GM23248 (cell line): Measurements from ENCODE around the gene C1GALT1. TPM values are rescaled to one million over a fixed set of nuclear protein-coding genes. Genes with fewer than 3 reads are reported as not detected.

Source experiments
- DNase-seq: peaks from one replicate; pipeline ENCODE4 v3.0.0-alpha.2; 2015
- H2AFZ ChIP-seq: fragments of 200-600 bp; sonication (generic); 2 replicates; pipeline ENCODE4 v1.6.1; 2016; ENCODE audit warnings: antibody characterized with exemption
- H3F3A ChIP-seq: fragments of 200-600 bp; sonication (generic); 2 replicates; pipeline ENCODE4 v1.6.1; 2016; ENCODE audit warnings: mild to moderate bottlenecking, antibody characterized with exemption, mixed run types; ENCODE audit not compliant: insufficient read depth
- H3K27ac ChIP-seq: fragments of 200-600 bp; sonication (generic); 2 replicates; pipeline ENCODE4 v1.5.1; 2016; ENCODE audit warnings: mild to moderate bottlenecking
- H3K27me3 ChIP-seq: fragments of 200-600 bp; sonication (generic); replicated peaks from 2 replicates; pipeline ENCODE4 v1.6.1; 2016; ENCODE audit warnings: mild to moderate bottlenecking; ENCODE audit not compliant: insufficient read depth
- H3K36me3 ChIP-seq: fragments of 200-600 bp; sonication (generic); 2 replicates; pipeline ENCODE4 v1.6.1; 2016; ENCODE audit warnings: low read depth, mild to moderate bottlenecking
- H3K4me1 ChIP-seq: fragments of 200-600 bp; sonication (generic); 2 replicates; pipeline ENCODE4 v1.6.1; 2016; ENCODE audit warnings: mild to moderate bottlenecking; ENCODE audit not compliant: insufficient read depth
- H3K4me2 ChIP-seq: fragments of 200-600 bp; sonication (generic); one replicate; pipeline ENCODE4 v1.6.1; 2016; ENCODE audit warnings: mild to moderate bottlenecking; ENCODE audit not compliant: unreplicated experiment
- H3K4me3 ChIP-seq: fragments of 200-600 bp; sonication (generic); 2 replicates; pipeline ENCODE4 v1.5.1; 2016; ENCODE audit warnings: mild to moderate bottlenecking
- H3K79me2 ChIP-seq: fragments of 200-600 bp; sonication (generic); 2 replicates; pipeline ENCODE4 v1.6.1; 2016; ENCODE audit warnings: mild to moderate bottlenecking; ENCODE audit not compliant: insufficient read depth
- H3K9ac ChIP-seq: fragments of 200-600 bp; sonication (generic); 2 replicates; pipeline ENCODE4 v1.6.1; 2016; ENCODE audit warnings: mild to moderate bottlenecking
- H3K9me2 ChIP-seq: fragments of 200-600 bp; sonication (generic); 2 replicates; pipeline ENCODE4 v1.6.1; 2016; ENCODE audit warnings: mixed run types, mild to moderate bottlenecking, moderate library complexity; ENCODE audit not compliant: insufficient read depth
- H3K9me3 ChIP-seq: fragments of 200-600 bp; sonication (generic); one replicate; pipeline ENCODE4 v1.6.1; 2017; ENCODE audit warnings: low read depth
- H4K20me1 ChIP-seq: fragments of 200-600 bp; sonication (generic); 2 replicates; pipeline ENCODE4 v1.6.0; 2016; ENCODE audit not compliant: insufficient read depth
- EZH2 ChIP-seq: fragments of 200-600 bp; sonication (generic); IDR thresholded peaks from 2 replicates; pipeline ENCODE4 v1.6.1; 2018; ENCODE audit warnings: antibody characterized with exemption, mild to moderate bottlenecking; ENCODE audit not compliant: insufficient read depth, poor library complexity, severe bottlenecking
- EZH2phosphoT487 ChIP-seq: fragments of 200-600 bp; sonication (generic); IDR thresholded peaks from 2 replicates; pipeline ENCODE4 v1.6.1; 2018; ENCODE audit warnings: antibody characterized with exemption, moderate library complexity, mild to moderate bottlenecking, low read depth; ENCODE audit not compliant: insufficient read depth
- WGBS, 2 experiments: methylation state at CpG; one replicate each; pipeline ENCODE4 v1.1.6; 2015 to 2017; ENCODE audit warnings: low lambda C conversion rate in 2 of 2, low coverage in 1 of 2; ENCODE audit errors: missing lambda C conversion rate in 2 of 2; 5-methylcytosine and 5-hydroxymethylcytosine counted together
- in situ Hi-C: fragments of 300-500 bp; cut with MboI; formaldehyde crosslinking; loops from 2 replicates; pipeline ENCODE4 v1.15.0; 2020
- polyA plus RNA-seq: library from polyadenylated mRNA; unstranded; fragments of >200 nt; fragmentation: Nextera tagmentation; extraction: Ambion mirVana; gene quantifications from 2 replicates; pipeline ENCODE4 v1.2.1, GENCODE V29; 2016
- total RNA-seq: library from RNA; depleted of rRNA; stranded (reverse); fragments of >200 nt; shearing (Covaris generic); gene quantifications from 2 replicates; pipeline ENCODE4 v1.2.3, GENCODE V29; 2014

The C1GALT1 gene
- total and polyA plus RNA-seq, 2 experiments from 2014 or later = 72.7 to 75.2 TPM

DNA sequence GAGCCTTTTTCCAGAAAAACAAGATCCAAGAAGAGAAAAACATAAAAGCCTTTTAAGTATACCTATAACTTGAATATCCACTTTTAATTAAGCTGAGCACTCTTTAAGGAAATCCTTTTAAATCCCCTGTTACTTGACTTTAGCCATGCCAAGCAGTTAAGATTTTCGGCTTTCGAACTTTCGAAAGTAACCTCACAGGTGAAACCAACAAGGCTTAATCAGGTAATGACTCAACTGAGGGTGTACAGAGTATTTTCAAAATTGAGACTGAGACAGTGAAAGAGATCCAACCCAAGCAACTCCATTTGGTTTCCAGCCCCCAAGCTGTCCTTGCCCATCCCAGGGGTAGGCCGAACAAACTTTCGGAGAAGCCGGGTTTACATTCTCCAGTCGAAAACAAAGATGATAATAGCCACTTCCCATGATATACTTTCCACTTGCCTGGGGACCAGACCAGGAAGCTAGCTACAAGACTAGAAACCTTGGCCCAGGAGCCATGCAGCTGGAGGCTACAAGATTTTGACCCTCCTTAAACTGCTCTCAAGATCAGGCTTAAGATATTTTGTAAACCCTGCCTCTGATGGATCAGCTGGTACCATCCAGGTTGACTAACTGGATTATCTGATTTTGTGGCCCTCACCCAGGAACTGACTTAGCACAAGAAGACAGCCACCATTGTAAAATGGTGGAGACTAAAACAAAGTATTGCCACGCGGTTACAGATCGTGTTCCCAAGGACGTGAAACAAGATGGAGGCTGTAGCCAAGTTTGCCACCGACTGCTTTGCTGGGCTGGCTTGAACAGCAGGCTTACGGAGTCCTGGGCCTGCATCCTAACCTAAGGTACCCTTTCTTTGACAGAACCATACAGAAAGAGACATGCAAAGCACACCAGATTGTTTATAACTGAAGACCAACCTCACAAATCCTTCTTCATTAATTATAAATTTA is 32.3 kb downstream of the C1GALT1 start:
- H3K4me1 ChIP-seq = peaks cover 18% of the 10 kb centered on the region
- H4K20me1 ChIP-seq = peaks cover 4% of the 10 kb centered on the region; the same call in 1 of the 2 replicates
- H3K79me2 ChIP-seq = peaks cover 97% of the 10 kb centered on the region
- 96% methylated on average over 13 of the region's 13 CpGs for WGBS, 2 experiments
- H3K9ac ChIP-seq = no peak overlapping the region
- no peak overlapping the region for H3K4me3 ChIP-seq
- DNase-seq = no peak
- 0 out of 2 replicates have a peak, but pooled peaks cover 4% of the 10 kb centered on the region for H3F3A ChIP-seq
- in situ Hi-C loops = no loop called here
- peaks cover 12% of the 10 kb centered on the region for H3K36me3 ChIP-seq
- no peaks in the 10 kb centered on the region for H3K9me2 ChIP-seq
- H3K27ac ChIP-seq = no peak overlapping the region
- H3K4me2 ChIP-seq = no peak overlapping the region
- TF ChIP-seq EZH2 (no peak), EZH2phosphoT487 (no peak)
- no peaks in the 10 kb centered on the region for H3K27me3 ChIP-seq
- H3K9me3 ChIP-seq = no peaks in the 10 kb centered on the region
- H2AFZ ChIP-seq = no peak overlapping the region

DNA sequence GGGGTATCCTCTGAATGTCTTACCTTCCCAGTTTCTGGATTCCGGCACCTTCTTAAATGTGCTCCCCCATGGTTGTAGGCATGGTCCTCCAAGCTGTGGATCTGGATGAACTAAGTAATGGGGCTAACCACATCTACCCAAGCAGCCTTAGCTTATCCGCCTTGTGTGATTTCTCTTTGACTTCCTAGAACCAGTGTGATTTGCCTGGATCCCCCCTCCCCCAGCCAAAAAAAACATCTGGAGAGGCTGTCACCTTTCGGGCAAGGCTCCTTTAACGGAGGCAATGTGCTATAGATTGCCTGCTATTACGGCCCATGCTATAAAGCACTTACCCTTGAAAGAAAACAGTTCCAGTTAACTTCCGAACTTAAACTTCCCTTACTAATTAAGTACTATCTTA is 33.9 kb downstream of the C1GALT1 start:
- Histone ChIP-seq H3K9me3 (no peaks in the 10 kb centered on the region), H3K79me2 (peaks cover 95% of the 10 kb centered on the region), H3K27ac (no peak overlapping the region), H3F3A (peaks cover 15% of the 10 kb centered on the region), H2AFZ (no peak overlapping the region), H3K36me3 (peaks cover 12% of the 10 kb centered on the region), H4K20me1 (peaks cover 3% of the 10 kb centered on the region; the same call in 1 of the 2 replicates), H3K4me2 (no peak overlapping the region), H3K4me3 (no peak overlapping the region), H3K9me2 (no peaks in the 10 kb centered on the region), H3K27me3 (no peaks in the 10 kb centered on the region), H3K9ac (no peak overlapping the region), H3K4me1 (peaks cover 29% of the 10 kb centered on the region)
- DNase-seq = no peak
- WGBS, 2 experiments = 93% methylated on average over 6 of the region's 6 CpGs
- in situ Hi-C loops = no loop called here
- no peak for TF ChIP-seq EZH2
- TF ChIP-seq EZH2phosphoT487 = no peak

DNA sequence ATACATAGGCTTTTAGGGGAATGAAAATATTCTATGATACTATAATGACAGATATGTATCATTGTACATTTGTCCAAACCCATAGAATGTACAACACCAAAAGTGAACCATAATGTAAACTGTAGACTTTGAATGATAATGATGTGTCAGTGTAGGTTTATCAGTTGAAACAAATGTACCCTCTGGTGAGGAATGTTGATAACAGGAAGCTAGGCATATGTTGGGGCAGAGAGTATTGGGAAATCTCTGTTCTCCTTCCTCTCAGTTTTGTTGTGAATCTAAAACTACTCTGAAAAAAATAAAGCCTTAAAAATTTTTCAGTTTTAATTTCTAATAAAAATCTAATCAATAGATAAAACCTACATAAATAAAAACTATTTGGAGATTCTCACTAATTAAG is 36.9 kb downstream of the C1GALT1 start:
- in situ Hi-C loops = no loop called here
- no peaks in the 10 kb centered on the region for H3K9me3 ChIP-seq
- H3K9me2 ChIP-seq = no peaks in the 10 kb centered on the region
- TF ChIP-seq EZH2 (no peak), EZH2phosphoT487 (no peak)
- H3K9ac ChIP-seq = no peak overlapping the region
- no peak overlapping the region for H3K4me3 ChIP-seq
- peaks cover 12% of the 10 kb centered on the region for H3K36me3 ChIP-seq
- DNase-seq = no peak
- H4K20me1 ChIP-seq = no peaks in the 10 kb centered on the region
- H3K4me2 ChIP-seq = no peak overlapping the region
- H3F3A ChIP-seq = peaks cover 26% of the 10 kb centered on the region
- H3K4me1 ChIP-seq = peaks cover 31% of the 10 kb centered on the region
- H2AFZ ChIP-seq = no peak overlapping the region
- peaks cover 88% of the 10 kb centered on the region for H3K79me2 ChIP-seq
- H3K27ac ChIP-seq = no peak overlapping the region
- no peaks in the 10 kb centered on the region for H3K27me3 ChIP-seq

DNA sequence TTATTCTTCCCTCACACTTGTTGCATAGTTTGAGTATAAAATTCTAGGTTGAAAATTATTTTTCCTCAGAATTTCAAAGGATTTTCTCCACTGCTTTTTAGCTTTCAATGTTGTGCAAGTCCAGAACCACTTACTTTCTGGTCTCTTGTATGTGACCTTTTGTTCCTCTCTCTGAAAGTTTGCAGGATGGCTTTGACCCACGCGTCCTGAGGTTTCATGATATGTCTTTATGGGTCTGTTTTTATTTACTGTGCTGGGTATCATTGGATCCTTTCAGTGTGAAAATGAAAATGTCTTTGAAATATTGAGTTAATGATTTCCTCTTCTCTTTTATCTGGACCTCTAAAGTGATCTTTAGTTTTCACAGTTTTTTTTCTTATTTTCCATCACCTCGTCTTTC is 38.5 kb downstream of the C1GALT1 start:
- Histone ChIP-seq H3K27ac (peak overlapping the region; percentile 78), H3K4me2 (peak overlapping the region; percentile 71), H3K36me3 (peaks cover 6% of the 10 kb centered on the region; the same call in 1 of the 2 replicates), H3K9me3 (no peaks in the 10 kb centered on the region), H2AFZ (no peak overlapping the region), H4K20me1 (no peaks in the 10 kb centered on the region), H3K9me2 (no peaks in the 10 kb centered on the region), H3K27me3 (no peaks in the 10 kb centered on the region), H3K79me2 (peaks cover 87% of the 10 kb centered on the region), H3K9ac (no peak overlapping the region), H3K4me1 (peaks cover 31% of the 10 kb centered on the region), H3K4me3 (no peak overlapping the region), H3F3A (peaks cover 26% of the 10 kb centered on the region)
- DNase-seq = no peak
- TF ChIP-seq EZH2phosphoT487 (no peak), EZH2 (no peak)
- WGBS, 2 experiments = 92 to 95% methylated on average over 3 of the region's 3 CpGs
- in situ Hi-C loops = no loop called here
